K562 (cell line): Measurements from ENCODE around the gene ZNF620.

ENCODE experiments used
- EP300 ChIP-seq: IDR thresholded peaks from 2 replicates; pipeline ENCODE4 v1.6.1; 2012; ENCODE audit warnings: low read length, improper control_type of control experiment
- EWSR1 ChIP-seq: fragments of 450-650 bp; IDR thresholded peaks from 2 replicates; pipeline ENCODE4 v1.6.1; 2018; ENCODE audit warnings: borderline replicate concordance, mild to moderate bottlenecking, low read depth, moderate library complexity; ENCODE audit not compliant: partially characterized antibody
- EZH2 ChIP-seq: IDR thresholded peaks from 2 replicates; pipeline ENCODE4 v1.6.1; 2012; ENCODE audit warnings: low read depth, mild to moderate bottlenecking, inconsistent platforms, low read length, borderline replicate concordance
- MAFF ChIP-seq: IDR thresholded peaks from 2 replicates; pipeline ENCODE4 v1.6.1; 2012; ENCODE audit warnings: low read length, improper control_type of control experiment
- MAX ChIP-seq: sonication (generic); formaldehyde crosslinking; IDR thresholded peaks from 2 replicates; pipeline ENCODE4 v1.9.0; 2022; ENCODE audit warnings: mild to moderate bottlenecking, missing genetic modification reagents
- MEIS2 ChIP-seq: fragments of 450-650 bp; IDR thresholded peaks from 2 replicates; pipeline ENCODE4 v1.6.1; 2014; ENCODE audit warnings: mild to moderate bottlenecking; ENCODE audit not compliant: partially characterized antibody
- NFYB ChIP-seq: IDR thresholded peaks from 2 replicates; pipeline ENCODE4 v1.6.1; 2011; ENCODE audit warnings: mild to moderate bottlenecking, moderate library complexity; ENCODE audit not compliant: insufficient read length; ENCODE audit errors: extremely low read depth
- POLR2A ChIP-seq: fragments of 450-650 bp; conservative IDR thresholded peaks from 2 replicates; pipeline ENCODE4 v1.6.1; 2016
- SRF ChIP-seq, 2 experiments: fragments of 250-450, 450-650 bp in 1 of 2; sonication (Bioruptor Pico) in 1 of 2; sonication (generic) in 1 of 2; formaldehyde crosslinking; IDR thresholded peaks; 2 replicates each; pipeline versions ENCODE4 v1.5.0 to v1.5.1; 2020 to 2022; ENCODE audit warnings: mild to moderate bottlenecking in 1 of 2, missing genetic modification reagents in 1 of 2
- TAF1 ChIP-seq: IDR thresholded peaks from 2 replicates; pipeline ENCODE4 v1.6.1; 2011; ENCODE audit warnings: mild to moderate bottlenecking, low read length, moderate library complexity; ENCODE audit not compliant: insufficient read depth, control insufficient read depth, severe bottlenecking; ENCODE audit errors: extremely low read depth
- ZKSCAN1 ChIP-seq: fragments of 150-350 bp; IDR thresholded peaks from 2 replicates; pipeline ENCODE4 v1.6.1; 2016; ENCODE audit warnings: low read depth, low read length
- ZZZ3 ChIP-seq: fragments of 450-650 bp; IDR thresholded peaks from 2 replicates; pipeline ENCODE4 v1.6.1; 2016; ENCODE audit warnings: antibody characterized with exemption, mild to moderate bottlenecking, moderate library complexity
- TF ChIP-seq, protein P1 (sequence below), 3 experiments: IDR thresholded peaks in 2 of 3; conservative IDR thresholded peaks in 1 of 3; 2 replicates each; pipeline ENCODE4 v1.5.1; 2011 to 2012; ENCODE audit warnings: low read length in 3 of 3, mild to moderate bottlenecking in 3 of 3, control low read depth in 2 of 3, improper control_type of control experiment in 1 of 3, inconsistent platforms in 1 of 3, low read depth in 1 of 3, mixed read lengths in 1 of 3, moderate library complexity in 1 of 3; ENCODE audit not compliant: insufficient read depth in 2 of 3
- TF ChIP-seq, protein P2 (sequence below), 2 experiments: fragments of 450-650 bp; conservative IDR thresholded peaks; 2 replicates each; pipeline ENCODE4 v1.6.1; 2017; ENCODE audit warnings: mild to moderate bottlenecking in 2 of 2, moderate library complexity in 2 of 2

- TF ChIP-seq ZKSCAN1 (no peak), EP300 (no peak), POLR2A (no peak), EWSR1 (no peak), ZZZ3 (no peak), MAX (no peak), MAFF (no peak), SRF (CRISPR knock-in tag; IDR thresholded peaks at IDR 0.05) (no peak), NFYB (no peak), EZH2 (no peak), MEIS2 (no peak), TAF1 (no peak)
- TF ChIP-seq, protein P1, sequence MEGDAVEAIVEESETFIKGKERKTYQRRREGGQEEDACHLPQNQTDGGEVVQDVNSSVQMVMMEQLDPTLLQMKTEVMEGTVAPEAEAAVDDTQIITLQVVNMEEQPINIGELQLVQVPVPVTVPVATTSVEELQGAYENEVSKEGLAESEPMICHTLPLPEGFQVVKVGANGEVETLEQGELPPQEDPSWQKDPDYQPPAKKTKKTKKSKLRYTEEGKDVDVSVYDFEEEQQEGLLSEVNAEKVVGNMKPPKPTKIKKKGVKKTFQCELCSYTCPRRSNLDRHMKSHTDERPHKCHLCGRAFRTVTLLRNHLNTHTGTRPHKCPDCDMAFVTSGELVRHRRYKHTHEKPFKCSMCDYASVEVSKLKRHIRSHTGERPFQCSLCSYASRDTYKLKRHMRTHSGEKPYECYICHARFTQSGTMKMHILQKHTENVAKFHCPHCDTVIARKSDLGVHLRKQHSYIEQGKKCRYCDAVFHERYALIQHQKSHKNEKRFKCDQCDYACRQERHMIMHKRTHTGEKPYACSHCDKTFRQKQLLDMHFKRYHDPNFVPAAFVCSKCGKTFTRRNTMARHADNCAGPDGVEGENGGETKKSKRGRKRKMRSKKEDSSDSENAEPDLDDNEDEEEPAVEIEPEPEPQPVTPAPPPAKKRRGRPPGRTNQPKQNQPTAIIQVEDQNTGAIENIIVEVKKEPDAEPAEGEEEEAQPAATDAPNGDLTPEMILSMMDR (IDR thresholded peaks at IDR 0.05 in 2 of 3, conservative IDR thresholded peaks at IDR 0.05 in 1 of 3; ENCODE audit: insufficient read depth in 2 of 3, low read depth in 1 of 3, low read length in 3 of 3), result no peak
- TF ChIP-seq, protein P2, sequence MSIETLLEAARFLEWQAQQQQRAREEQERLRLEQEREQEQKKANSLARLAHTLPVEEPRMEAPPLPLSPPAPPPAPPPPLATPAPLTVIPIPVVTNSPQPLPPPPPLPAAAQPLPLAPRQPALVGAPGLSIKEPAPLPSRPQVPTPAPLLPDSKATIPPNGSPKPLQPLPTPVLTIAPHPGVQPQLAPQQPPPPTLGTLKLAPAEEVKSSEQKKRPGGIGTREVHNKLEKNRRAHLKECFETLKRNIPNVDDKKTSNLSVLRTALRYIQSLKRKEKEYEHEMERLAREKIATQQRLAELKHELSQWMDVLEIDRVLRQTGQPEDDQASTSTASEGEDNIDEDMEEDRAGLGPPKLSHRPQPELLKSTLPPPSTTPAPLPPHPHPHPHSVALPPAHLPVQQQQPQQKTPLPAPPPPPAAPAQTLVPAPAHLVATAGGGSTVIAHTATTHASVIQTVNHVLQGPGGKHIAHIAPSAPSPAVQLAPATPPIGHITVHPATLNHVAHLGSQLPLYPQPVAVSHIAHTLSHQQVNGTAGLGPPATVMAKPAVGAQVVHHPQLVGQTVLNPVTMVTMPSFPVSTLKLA (conservative IDR thresholded peaks at IDR 0.05), result no peak
These were observed 1.0 kb upstream of the ZNF620 start for GRCh38 chr3:40504636-40505430.
